Measurements from ENCODE around the gene FAM47E. TPM values are rescaled to one million over a fixed set of nuclear protein-coding genes. Genes with fewer than 3 reads are reported as not detected.

The FAM47E gene
- total RNA-seq, 1 donor from 2014 or later, result 3.0 TPM

GRCh38 chr4:76301775-76302162, 50.2 kb downstream of the FAM47E start:
- no peak for DNase-seq
- Histone ChIP-seq H3K4me3 (no peak overlapping the region), H3K36me3 (no peaks in the 10 kb centered on the region), H3K27me3 (ENCODE audit: low read depth) (peaks cover 4% of the 10 kb centered on the region), H3K27ac (replicated peaks) (peak overlapping the region; percentile 74), H3K4me1 (peaks cover 38% of the 10 kb centered on the region), H3K9me3 (replicated peaks) (peaks cover 14% of the 10 kb centered on the region)
- TF ChIP-seq, protein P1, sequence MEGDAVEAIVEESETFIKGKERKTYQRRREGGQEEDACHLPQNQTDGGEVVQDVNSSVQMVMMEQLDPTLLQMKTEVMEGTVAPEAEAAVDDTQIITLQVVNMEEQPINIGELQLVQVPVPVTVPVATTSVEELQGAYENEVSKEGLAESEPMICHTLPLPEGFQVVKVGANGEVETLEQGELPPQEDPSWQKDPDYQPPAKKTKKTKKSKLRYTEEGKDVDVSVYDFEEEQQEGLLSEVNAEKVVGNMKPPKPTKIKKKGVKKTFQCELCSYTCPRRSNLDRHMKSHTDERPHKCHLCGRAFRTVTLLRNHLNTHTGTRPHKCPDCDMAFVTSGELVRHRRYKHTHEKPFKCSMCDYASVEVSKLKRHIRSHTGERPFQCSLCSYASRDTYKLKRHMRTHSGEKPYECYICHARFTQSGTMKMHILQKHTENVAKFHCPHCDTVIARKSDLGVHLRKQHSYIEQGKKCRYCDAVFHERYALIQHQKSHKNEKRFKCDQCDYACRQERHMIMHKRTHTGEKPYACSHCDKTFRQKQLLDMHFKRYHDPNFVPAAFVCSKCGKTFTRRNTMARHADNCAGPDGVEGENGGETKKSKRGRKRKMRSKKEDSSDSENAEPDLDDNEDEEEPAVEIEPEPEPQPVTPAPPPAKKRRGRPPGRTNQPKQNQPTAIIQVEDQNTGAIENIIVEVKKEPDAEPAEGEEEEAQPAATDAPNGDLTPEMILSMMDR (IDR thresholded peaks at IDR 0.05; ENCODE audit: borderline replicate concordance), result no peak
- intact Hi-C loops (cut with micrococcal nuclease), result no loop called here

- Histone ChIP-seq H3K4me1 (peaks cover 47% of the 10 kb centered on the region), H3K27ac (replicated peaks) (no peak overlapping the region), H3K27me3 (ENCODE audit: low read depth) (peaks cover 6% of the 10 kb centered on the region), H3K9me3 (replicated peaks) (peaks cover 8% of the 10 kb centered on the region), H3K36me3 (no peaks in the 10 kb centered on the region), H3K4me3 (no peak overlapping the region)
- no peak for DNase-seq
- intact Hi-C loops (cut with micrococcal nuclease), result no loop called here
- TF ChIP-seq, protein P1 (IDR thresholded peaks at IDR 0.05; ENCODE audit: borderline replicate concordance), result no peak
These were observed 51.4 kb downstream of the FAM47E start for GRCh38 chr4:76302826-76303438.

DNA sequence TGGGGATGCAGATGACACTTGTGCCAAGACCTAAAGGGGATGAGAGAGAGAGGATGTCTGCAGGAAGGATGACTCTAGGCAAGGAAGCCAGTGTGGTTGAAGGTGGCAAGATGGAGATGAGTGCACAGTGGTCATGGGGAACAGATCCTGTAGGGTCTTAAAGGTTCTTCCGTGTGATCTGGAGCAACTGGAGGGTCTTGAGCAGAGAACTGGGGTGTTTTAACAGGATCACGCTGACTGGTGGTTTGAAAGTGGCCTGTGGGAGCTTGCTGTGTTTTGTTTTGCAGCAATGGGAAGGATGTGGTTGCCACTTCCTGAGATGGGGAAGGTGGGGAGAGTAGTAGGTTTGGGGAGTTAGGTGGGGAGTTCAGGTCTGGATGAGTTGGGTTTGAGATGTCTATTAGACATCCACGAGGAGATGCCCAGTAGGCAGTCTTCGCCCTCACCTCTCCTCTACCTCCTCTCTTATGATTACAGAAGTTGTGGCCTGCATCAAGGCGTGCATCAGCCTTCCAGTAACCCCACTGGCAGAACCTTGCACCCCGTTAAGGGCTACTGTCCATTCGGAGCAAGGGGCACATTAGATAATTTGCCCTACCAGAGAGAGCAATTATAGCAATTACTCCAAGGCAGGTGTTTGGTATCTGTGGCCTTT, 53.6 kb downstream of the FAM47E start:
- Histone ChIP-seq H3K4me1 (peaks cover 59% of the 10 kb centered on the region), H3K27me3 (ENCODE audit: low read depth) (peaks cover 6% of the 10 kb centered on the region)
- TF ChIP-seq, protein P1 (IDR thresholded peaks at IDR 0.05; ENCODE audit: borderline replicate concordance), result no peak

DNA sequence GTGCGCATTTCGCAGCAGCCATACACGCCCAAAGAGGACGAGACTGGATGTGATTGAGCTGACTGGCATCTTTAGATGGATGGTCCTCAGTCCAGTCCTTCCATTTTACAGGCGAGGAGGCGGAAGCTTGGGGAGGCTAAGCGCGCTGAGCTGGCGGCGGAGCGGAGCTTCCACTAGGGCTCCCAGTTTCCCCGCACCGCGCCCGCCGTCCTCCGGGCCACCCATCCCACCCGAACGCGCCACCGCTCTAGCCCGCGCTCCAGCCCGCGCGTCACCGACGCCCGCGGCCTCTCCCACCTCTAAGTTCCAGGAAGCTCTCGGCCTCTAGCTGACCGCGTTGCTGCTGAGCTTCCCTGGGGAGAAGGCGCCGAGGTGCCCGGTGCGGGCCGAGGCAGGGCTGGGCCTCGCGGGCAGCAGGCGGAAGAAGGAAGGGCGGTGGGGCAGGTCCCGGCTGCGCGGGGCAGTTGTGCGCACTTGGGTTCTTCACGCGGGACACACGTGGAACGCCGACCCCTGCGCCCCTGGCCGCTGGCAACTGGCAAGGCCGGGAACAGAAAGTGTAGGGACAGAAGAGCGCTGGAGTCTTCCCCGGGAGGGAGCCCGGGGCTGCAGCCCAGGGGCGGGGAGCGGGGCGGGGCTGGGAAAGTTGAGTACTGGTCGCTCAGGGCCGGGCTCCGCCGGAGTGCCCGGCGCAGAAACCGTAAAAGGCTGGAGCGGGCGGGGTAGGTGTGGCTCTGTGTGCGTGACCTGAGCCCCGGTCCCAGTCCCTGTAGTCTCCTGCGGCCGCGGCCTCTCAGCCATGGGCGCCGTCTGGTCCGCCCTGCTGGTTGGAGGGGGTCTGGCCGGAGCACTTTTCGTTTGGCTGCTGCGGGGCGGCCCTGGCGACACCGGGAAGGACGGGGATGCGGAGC, 54.7 kb downstream of the FAM47E start, which contains the start of gene STBD1:
Gene STBD1, plus strand, starts transcription at position 763 of the 911 bp plus-strand sequence. Its CDS starts 37 bp downstream, at position 800.
- intact Hi-C loops (cut with micrococcal nuclease), result no loop called here
- H3K36me3 ChIP-seq, result peaks cover 17% of the 10 kb centered on the region
- H3K27me3 ChIP-seq (ENCODE audit: low read depth), result peaks cover 6% of the 10 kb centered on the region
- peak; percentile 85 for DNase-seq
- no peaks in the 10 kb centered on the region for H3K9me3 ChIP-seq (replicated peaks)
- peaks cover 62% of the 10 kb centered on the region for H3K4me1 ChIP-seq
- TF ChIP-seq, protein P1 (IDR thresholded peaks at IDR 0.05; ENCODE audit: borderline replicate concordance), result no peak
- H3K4me3 ChIP-seq, result peak within 1 kb of the TSS; percentile 83
- H3K27ac ChIP-seq (replicated peaks), result peak within 1 kb of the TSS; percentile 96

More for the DNA sequence above, 53.6 kb downstream of the FAM47E start:
- no peak for DNase-seq
- peaks cover 12% of the 10 kb centered on the region for H3K36me3 ChIP-seq
- H3K4me3 ChIP-seq, result peak overlapping the region; percentile 83
- H3K27ac ChIP-seq (replicated peaks), result no peak overlapping the region
- H3K9me3 ChIP-seq (replicated peaks), result no peaks in the 10 kb centered on the region
- intact Hi-C loops (cut with micrococcal nuclease), result no loop called here

DNA sequence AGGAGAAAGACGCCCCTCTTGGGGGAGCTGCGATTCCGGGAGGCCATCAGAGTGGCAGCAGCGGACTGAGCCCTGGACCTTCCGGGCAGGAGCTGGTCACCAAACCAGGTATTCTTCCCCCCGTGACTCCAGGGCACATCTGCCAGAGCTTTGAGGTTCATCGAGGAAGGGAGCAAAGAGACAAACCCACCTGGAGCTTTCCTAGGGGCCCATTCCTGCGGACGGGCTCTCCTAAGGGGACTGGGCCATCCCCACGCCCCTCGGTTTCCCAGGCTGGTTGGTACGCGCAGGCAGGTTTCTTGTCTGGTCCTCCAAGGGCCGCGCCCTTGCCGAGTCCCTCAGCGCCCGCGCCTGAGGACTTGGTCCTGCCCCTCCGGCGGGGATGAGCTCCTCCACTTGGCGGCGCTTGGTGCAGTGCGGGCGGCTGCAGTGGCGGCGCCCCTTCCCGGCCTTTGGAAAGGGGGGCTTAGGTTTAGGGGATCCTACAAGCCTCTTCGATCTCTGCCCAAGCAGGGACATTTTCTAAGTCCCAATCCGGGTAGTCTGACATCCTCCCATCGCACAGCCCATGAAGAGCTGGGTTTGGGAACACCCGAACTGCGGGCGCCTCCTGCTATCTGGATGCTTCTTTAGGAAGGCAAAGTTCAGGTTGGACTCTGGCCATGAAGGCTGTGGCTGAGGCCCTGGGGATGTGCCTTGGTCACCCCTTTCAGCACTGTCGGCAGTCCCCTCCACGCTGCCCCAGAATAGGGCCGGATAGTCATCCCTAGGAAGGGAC, 55.5 kb downstream of the FAM47E start:
- Histone ChIP-seq H3K4me1 (peaks cover 60% of the 10 kb centered on the region), H3K36me3 (peaks cover 17% of the 10 kb centered on the region), H3K27me3 (ENCODE audit: low read depth) (peaks cover 6% of the 10 kb centered on the region), H3K4me3 (peak overlapping the region; percentile 83), H3K9me3 (replicated peaks) (no peaks in the 10 kb centered on the region), H3K27ac (replicated peaks) (peak overlapping the region; percentile 96)
- DNase-seq, result peak; percentile 69
- intact Hi-C loops (cut with micrococcal nuclease), result no loop called here
- TF ChIP-seq, protein P1 (IDR thresholded peaks at IDR 0.05; ENCODE audit: borderline replicate concordance), result peak; percentile 54

All from left ventricle myocardium inferior (tissue), 1 donor.